Liver (tissue), 9 donors: ENCODE results near the gene ABCA4. TPM values are rescaled to one million over a fixed set of nuclear protein-coding genes. Genes with fewer than 3 reads are reported as not detected.
A peak's percentile ranks its signal among the peaks of the same experiment; 100 is the strongest.

Experiments used
- DNase-seq: peaks from one replicate; pipeline ENCODE4 v3.0.0-alpha.2; 2017; ENCODE audit warnings: low spot score
- H3K27ac ChIP-seq, 2 donors: one replicate each; pipeline ENCODE4 v1.7.0; 2013; ENCODE audit warnings: inconsistent platforms in 2 of 2, low read length in 2 of 2, control low read depth in 1 of 2, low read depth in 1 of 2, mild to moderate bottlenecking in 1 of 2
- H3K27me3 ChIP-seq, 4 donors: one replicate each; pipeline versions ENCODE4 v1.6.1 to v1.7.0; 2013; ENCODE audit warnings: low read length in 3 of 4, inconsistent platforms in 1 of 4, mild to moderate bottlenecking in 1 of 4, moderate library complexity in 1 of 4; ENCODE audit not compliant: control insufficient read depth in 4 of 4, insufficient read depth in 4 of 4
- H3K36me3 ChIP-seq, 4 donors: one replicate each; pipeline versions ENCODE4 v1.6.1 to v1.7.0; 2013; ENCODE audit warnings: low read length in 3 of 4, mild to moderate bottlenecking in 3 of 4, low read depth in 1 of 4, moderate library complexity in 1 of 4; ENCODE audit not compliant: control insufficient read depth in 4 of 4, insufficient read depth in 3 of 4
- H3K4me1 ChIP-seq, 4 donors: one replicate each; pipeline versions ENCODE4 v1.6.1 to v1.7.0; 2013; ENCODE audit warnings: low read length in 3 of 4, mild to moderate bottlenecking in 3 of 4, moderate library complexity in 1 of 4; ENCODE audit not compliant: control insufficient read depth in 4 of 4, insufficient read depth in 4 of 4
- H3K4me3 ChIP-seq, 3 donors: one replicate each; pipeline versions ENCODE4 v1.6.1 to v1.7.0; 2013; ENCODE audit warnings: low read length in 3 of 3, control low read depth in 1 of 3, low read depth in 1 of 3, mild to moderate bottlenecking in 1 of 3
- H3K9ac ChIP-seq, 2 donors: one replicate each; pipeline ENCODE4 v1.7.0; 2013; ENCODE audit warnings: low read length in 2 of 2, mild to moderate bottlenecking in 2 of 2, moderate library complexity in 2 of 2, control low read depth in 1 of 2, low read depth in 1 of 2
- H3K9me3 ChIP-seq, 4 donors: one replicate each; pipeline versions ENCODE4 v1.6.1 to v1.7.0; 2013; ENCODE audit warnings: low read length in 3 of 4; ENCODE audit not compliant: control insufficient read depth in 4 of 4
- CTCF ChIP-seq: fragments of 150-350 bp; IDR thresholded peaks from 2 replicates; pipeline ENCODE4 v1.5.1; 2017; ENCODE audit warnings: improper control_type of control experiment, low read depth, low read length; ENCODE audit not compliant: missing input control
- EGR1 ChIP-seq, 2 donors: IDR thresholded peaks; 2 replicates each; pipeline ENCODE4 v1.6.1; 2016 to 2018; ENCODE audit warnings: antibody characterized with exemption in 2 of 2, low read depth in 2 of 2
- FOXA1 ChIP-seq: IDR thresholded peaks from 2 replicates; pipeline ENCODE4 v1.6.1; 2016; ENCODE audit warnings: antibody characterized with exemption
- HNF4A ChIP-seq, 2 donors: conservative IDR thresholded peaks; 2 replicates each; pipeline ENCODE4 v1.6.1; 2016; ENCODE audit warnings: antibody characterized with exemption in 2 of 2, mild to moderate bottlenecking in 2 of 2
- HNF4G ChIP-seq: IDR thresholded peaks from 2 replicates; pipeline ENCODE4 v1.6.1; 2016; ENCODE audit warnings: antibody characterized with exemption
- JUND ChIP-seq, 2 donors: IDR thresholded peaks; 2 replicates each; pipeline ENCODE4 v1.6.1; 2016; ENCODE audit warnings: antibody characterized with exemption in 2 of 2
- NR2F2 ChIP-seq: IDR thresholded peaks from 2 replicates; pipeline ENCODE4 v1.6.1; 2016; ENCODE audit warnings: antibody characterized with exemption
- RAD21 ChIP-seq, 2 donors: IDR thresholded peaks; 2 replicates each; pipeline ENCODE4 v1.6.1; 2016; ENCODE audit warnings: antibody characterized with exemption in 2 of 2, mild to moderate bottlenecking in 2 of 2
- RXRA ChIP-seq, 2 donors: IDR thresholded peaks; 2 replicates each; pipeline ENCODE4 v1.6.1; 2017 to 2018; ENCODE audit warnings: antibody characterized with exemption in 2 of 2, mild to moderate bottlenecking in 1 of 2
- SP1 ChIP-seq: IDR thresholded peaks from 2 replicates; pipeline ENCODE4 v1.6.1; 2018; ENCODE audit warnings: antibody characterized with exemption, mild to moderate bottlenecking
- TAF1 ChIP-seq: conservative IDR thresholded peaks from 2 replicates; pipeline ENCODE4 v1.6.1; 2016; ENCODE audit warnings: antibody characterized with exemption, mild to moderate bottlenecking
- YY1 ChIP-seq: IDR thresholded peaks from 2 replicates; pipeline ENCODE4 v1.6.1; 2016; ENCODE audit warnings: antibody characterized with exemption, mild to moderate bottlenecking
- ZBTB33 ChIP-seq: IDR thresholded peaks from 2 replicates; pipeline ENCODE4 v1.6.1; 2016; ENCODE audit warnings: antibody characterized with exemption
- WGBS: extraction: QIAGEN DNeasy Blood & Tissue Kit; methylation state at CpG from one replicate; pipeline ENCODE4 v1.1.7; 2013; 5-methylcytosine and 5-hydroxymethylcytosine counted together
- polyA plus RNA-seq, 2 donors: library from polyadenylated mRNA; stranded (reverse) in 1 of 2; unstranded in 1 of 2; fragments of 200-250 nt in 1 of 2; fragments of >200 nt in 1 of 2; fragmentation: Nextera tagmentation in 1 of 2; extraction: Ambion mirVana in 1 of 2; gene quantifications; one replicate each; pipeline versions ENCODE4 v1.2.1 to v1.2.3, GENCODE V29; 2013 to 2015
- total RNA-seq, 2 donors: library from RNA; depleted of rRNA; stranded (reverse); fragments of >200 nt; gene quantifications; one replicate each; pipeline ENCODE4 v1.2.3, GENCODE V29; 2014
- donor health status: healthy.
- donor health status: healthy.
- donor health status: healthy.
- donor health status: healthy.
- donor health status: healthy.

The ABCA4 gene
- total and polyA plus RNA-seq, 4 donors, result 0.19 to 1.5 (median 0.38) TPM

DNA sequence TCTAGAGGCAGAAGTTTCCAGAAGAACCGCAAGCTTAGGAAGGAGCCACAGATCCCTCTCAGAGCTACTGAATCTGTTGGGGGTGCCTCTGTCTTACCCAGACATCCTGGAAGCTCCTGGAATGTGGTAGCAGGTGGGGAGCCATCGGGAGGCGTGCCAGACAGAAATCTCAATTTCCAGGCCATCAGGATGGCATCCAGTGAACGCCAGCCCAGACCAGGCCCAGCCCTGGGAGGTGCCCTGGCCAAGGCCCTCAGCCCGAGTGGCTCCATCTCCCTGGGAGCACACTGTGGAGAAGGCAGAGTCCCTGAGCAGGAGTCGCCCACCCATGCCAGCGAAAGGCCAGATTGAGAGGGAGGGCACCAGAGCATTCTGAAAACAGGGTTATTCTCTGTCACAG lies 2.5 kb downstream of the ABCA4 start:
- Histone ChIP-seq H3K27ac (no peak overlapping the region), H3K27me3 (no peaks in the 10 kb centered on the region), H3K4me3 (no peak overlapping the region), H3K9ac (no peak overlapping the region), H3K36me3 (no peaks in the 10 kb centered on the region), H3K9me3 (no peaks in the 10 kb centered on the region), H3K4me1 (peaks cover 6 to 17% (median 10%) of the 10 kb centered on the region in 4 donors)
- WGBS, result 92% methylated on average over 7 of the region's 7 CpGs
- no peak for TF ChIP-seq JUND (IDR thresholded peaks at IDR 0.05)
- DNase-seq, result no peak

DNA sequence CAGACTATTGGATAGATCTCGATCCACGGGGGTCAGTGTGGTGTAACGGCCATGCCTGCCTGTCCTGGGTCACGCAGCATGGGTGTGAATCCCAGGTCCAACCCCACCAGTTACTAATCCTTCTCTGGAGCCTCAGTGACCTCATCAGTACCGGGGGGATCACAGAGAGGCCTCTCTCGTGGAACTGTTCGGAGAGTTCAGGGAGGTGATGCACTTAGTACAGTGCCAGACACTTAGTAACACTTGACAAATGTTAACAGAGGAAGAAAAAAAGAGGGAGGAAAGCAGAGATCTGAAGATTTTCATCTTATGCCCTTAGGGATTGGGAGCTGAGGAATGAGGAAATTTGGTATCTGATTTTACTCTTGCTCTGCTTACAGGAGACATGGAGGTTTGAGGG lies 2.9 kb downstream of the ABCA4 start:
- WGBS, result 89% methylated on average over 7 of the region's 7 CpGs

DNA sequence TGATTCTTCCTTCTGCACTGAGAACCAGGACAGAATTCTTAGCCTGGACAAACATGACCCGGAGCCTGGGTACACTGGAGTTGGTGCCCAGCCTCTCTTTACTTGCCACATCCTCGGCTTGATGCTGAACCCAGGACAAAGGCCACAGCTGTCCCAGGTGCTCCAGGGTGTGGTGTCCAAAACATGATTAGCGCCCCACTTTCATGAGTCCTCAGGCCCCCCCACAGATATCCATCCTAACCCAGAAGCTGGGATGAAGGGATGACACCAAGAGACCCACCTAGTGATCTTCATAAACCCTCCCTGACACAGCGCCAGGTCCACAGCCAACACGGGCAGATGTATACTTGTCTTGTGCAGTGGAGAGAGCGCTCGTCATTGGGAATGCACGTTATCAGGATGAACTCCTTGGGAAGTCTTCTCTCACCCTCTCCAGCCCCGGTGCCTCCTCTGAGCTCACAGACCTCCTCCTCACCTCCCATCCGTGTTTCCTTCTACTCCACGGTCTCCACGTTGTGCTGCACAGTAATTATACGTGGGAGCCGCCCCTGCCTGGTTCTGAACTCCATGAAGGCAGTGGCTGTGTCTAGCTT lies 3.6 kb downstream of the ABCA4 start:
- Histone ChIP-seq H3K9ac (no peak overlapping the region), H3K9me3 (no peaks in the 10 kb centered on the region), H3K36me3 (no peaks in the 10 kb centered on the region), H3K27ac (peak overlapping the region in 1 of 2 donors; percentile 45), H3K4me3 (no peak overlapping the region), H3K4me1 (peaks cover 6 to 17% (median 10%) of the 10 kb centered on the region in 4 donors), H3K27me3 (no peaks in the 10 kb centered on the region)
- no peak for DNase-seq
- TF ChIP-seq YY1 (no peak), HNF4A (conservative IDR thresholded peaks at IDR 0.05) (peak; percentile 82 to 91), RXRA (IDR thresholded peaks at IDR 0.05) (peak; percentile 46 to 72), NR2F2 (no peak), TAF1 (no peak), SP1 (peak; percentile 53), CTCF (no peak), JUND (IDR thresholded peaks at IDR 0.05) (peak in 1 of 2 donors; percentile 53), EGR1 (IDR thresholded peaks at IDR 0.05; ENCODE audit: low read depth in 2 of 2) (no peak)
- WGBS, result 81% methylated on average over 14 of the region's 14 CpGs

More for the DNA sequence above, 2.9 kb downstream of the ABCA4 start:
- no peaks in the 10 kb centered on the region for H3K9me3 ChIP-seq
- H3K36me3 ChIP-seq, result no peaks in the 10 kb centered on the region
- H3K4me3 ChIP-seq, result no peak overlapping the region
- H3K27me3 ChIP-seq, result no peaks in the 10 kb centered on the region
- no peak overlapping the region for H3K9ac ChIP-seq
- TF ChIP-seq RAD21 (IDR thresholded peaks at IDR 0.05) (no peak), FOXA1 (no peak), NR2F2 (no peak), RXRA (IDR thresholded peaks at IDR 0.05) (no peak), ZBTB33 (no peak), JUND (IDR thresholded peaks at IDR 0.05) (no peak), TAF1 (no peak), HNF4G (no peak), HNF4A (conservative IDR thresholded peaks at IDR 0.05) (no peak)
- DNase-seq, result no peak
- no peak overlapping the region for H3K27ac ChIP-seq
- peaks cover 6 to 17% (median 10%) of the 10 kb centered on the region in 4 donors for H3K4me1 ChIP-seq
